Gastroesophageal sphincter (tissue), 4 donors: Measurements from ENCODE around the gene GZMA. TPM values are rescaled to one million over a fixed set of nuclear protein-coding genes. Genes with fewer than 3 reads are reported as not detected.

Source experiments
- ATAC-seq: fragments of 150-250 bp; one replicate; pipeline ENCODE4 v1.9.1; 2016; ENCODE audit warnings: mild to moderate bottlenecking, moderate library complexity
- H3K27ac ChIP-seq, 4 donors: fragments of 200-600 bp; sonication (generic) in 3 of 4; 1 replicate in 3 of 4; 2 replicates in 1 of 4; pipeline ENCODE4 v1.5.1; 2016 to 2019
- H3K27me3 ChIP-seq: fragments of 200-600 bp; sonication (generic); one replicate; pipeline ENCODE4 v1.5.1; 2019
- H3K36me3 ChIP-seq, 2 donors: fragments of 200-600 bp; sonication (generic); one replicate each; pipeline ENCODE4 v1.5.1; 2019; ENCODE audit warnings: control low read depth in 1 of 2
- H3K4me1 ChIP-seq, 3 donors: fragments of 200-600 bp; sonication (generic); 1 replicate in 2 of 3; 2 replicates in 1 of 3; pipeline ENCODE4 v1.5.1; 2016 to 2019; ENCODE audit warnings: control low read depth in 2 of 3
- H3K4me3 ChIP-seq, 2 donors: fragments of 200-600 bp; sonication (generic); one replicate each; pipeline ENCODE4 v1.5.1; 2019; ENCODE audit warnings: mild to moderate bottlenecking in 1 of 2, moderate library complexity in 1 of 2
- H3K9me3 ChIP-seq, 3 donors: fragments of 200-600 bp; sonication (generic); one replicate each; pipeline ENCODE4 v1.5.1; 2017 to 2019; ENCODE audit warnings: control low read depth in 2 of 3
- EP300 ChIP-seq: sonication (generic); formaldehyde crosslinking; IDR thresholded peaks from one replicate; pipeline ENCODE4 v1.6.1; 2017; ENCODE audit warnings: antibody characterized with exemption, mild to moderate bottlenecking
- POLR2A ChIP-seq, 2 donors: fragments of 450-650 bp; IDR thresholded peaks; one replicate each; pipeline ENCODE4 v1.6.1; 2017; ENCODE audit warnings: antibody characterized with exemption in 2 of 2, mild to moderate bottlenecking in 2 of 2, moderate library complexity in 1 of 2
- POLR2AphosphoS5 ChIP-seq: sonication (generic); formaldehyde crosslinking; IDR thresholded peaks from one replicate; pipeline ENCODE4 v1.6.1; 2017; ENCODE audit warnings: antibody characterized with exemption
- WGBS, 2 donors: methylation state at CpG; one replicate each; pipeline ENCODE4 v1.1.5; 2018; ENCODE audit warnings: low coverage in 1 of 2; 5-methylcytosine and 5-hydroxymethylcytosine counted together
- total RNA-seq, 4 donors: library from RNA; depleted of rRNA; stranded (reverse); fragments of >200 nt; gene quantifications; one replicate each; pipeline ENCODE4 v1.1.0, GENCODE V29; 2016
- TF ChIP-seq, protein P1 (sequence below), 4 experiments: fragments of 200-600 bp in 2 of 4; fragments of 450-650 bp in 2 of 4; sonication (generic) in 1 of 4; IDR thresholded peaks; one replicate each; pipeline ENCODE4 v1.5.1; 2017 to 2019; ENCODE audit warnings: antibody characterized with exemption in 4 of 4, mild to moderate bottlenecking in 2 of 4, moderate library complexity in 2 of 4

The GZMA gene
- total RNA-seq, 4 donors from 2014 or later: 3.5 TPM; not detected in 3

DNA sequence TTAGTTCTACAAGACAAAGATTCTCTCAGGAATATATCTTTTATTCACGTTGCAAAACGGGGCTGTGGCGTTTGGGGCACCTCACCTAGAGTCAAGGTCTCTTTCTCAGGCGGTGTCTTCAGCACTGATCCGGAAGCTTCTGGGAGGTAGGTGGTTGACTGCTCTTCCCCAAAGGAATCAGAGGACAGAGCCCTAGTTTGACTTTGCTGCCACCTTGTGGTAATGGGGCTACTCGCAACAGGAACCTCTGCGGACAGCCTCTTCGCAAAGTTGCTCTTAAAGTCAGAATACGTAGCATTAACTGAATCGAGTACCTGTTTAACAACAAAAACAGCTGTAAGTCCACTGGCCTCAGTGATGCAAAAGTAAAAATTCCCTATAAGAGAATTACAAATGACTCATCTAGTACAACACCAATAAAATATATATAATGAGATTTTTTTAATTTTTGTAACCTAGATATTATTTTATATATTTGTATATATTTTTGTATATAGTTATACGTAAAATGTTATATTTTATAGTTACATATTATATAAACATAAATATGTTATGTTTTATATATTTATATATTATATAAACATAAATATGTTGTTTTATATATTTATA, 44.2 kb downstream of the GZMA start:
- ATAC-seq: peak; percentile 79
- Histone ChIP-seq H3K36me3 (no peaks in the 10 kb centered on the region), H3K27me3 (peaks cover 23% of the 10 kb centered on the region), H3K27ac (no peak overlapping the region), H3K4me3 (no peak overlapping the region), H3K9me3 (no peaks in the 10 kb centered on the region), H3K4me1 (no peaks in the 10 kb centered on the region)
- 4 to 5% methylated on average over 5 to 8 of the region's 11 CpGs for WGBS, 2 donors
- TF ChIP-seq, protein P1, sequence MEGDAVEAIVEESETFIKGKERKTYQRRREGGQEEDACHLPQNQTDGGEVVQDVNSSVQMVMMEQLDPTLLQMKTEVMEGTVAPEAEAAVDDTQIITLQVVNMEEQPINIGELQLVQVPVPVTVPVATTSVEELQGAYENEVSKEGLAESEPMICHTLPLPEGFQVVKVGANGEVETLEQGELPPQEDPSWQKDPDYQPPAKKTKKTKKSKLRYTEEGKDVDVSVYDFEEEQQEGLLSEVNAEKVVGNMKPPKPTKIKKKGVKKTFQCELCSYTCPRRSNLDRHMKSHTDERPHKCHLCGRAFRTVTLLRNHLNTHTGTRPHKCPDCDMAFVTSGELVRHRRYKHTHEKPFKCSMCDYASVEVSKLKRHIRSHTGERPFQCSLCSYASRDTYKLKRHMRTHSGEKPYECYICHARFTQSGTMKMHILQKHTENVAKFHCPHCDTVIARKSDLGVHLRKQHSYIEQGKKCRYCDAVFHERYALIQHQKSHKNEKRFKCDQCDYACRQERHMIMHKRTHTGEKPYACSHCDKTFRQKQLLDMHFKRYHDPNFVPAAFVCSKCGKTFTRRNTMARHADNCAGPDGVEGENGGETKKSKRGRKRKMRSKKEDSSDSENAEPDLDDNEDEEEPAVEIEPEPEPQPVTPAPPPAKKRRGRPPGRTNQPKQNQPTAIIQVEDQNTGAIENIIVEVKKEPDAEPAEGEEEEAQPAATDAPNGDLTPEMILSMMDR (IDR thresholded peaks at IDR 0.05): peak; percentile 64 to 92 (median 78)
- TF ChIP-seq POLR2AphosphoS5: no peak

GRCh38 chr5:55149308-55149795, 46.9 kb downstream of the GZMA start:
- H3K27ac ChIP-seq: no peak overlapping the region
- TF ChIP-seq POLR2A (IDR thresholded peaks at IDR 0.05) (no peak), EP300 (no peak), POLR2AphosphoS5 (no peak)
- TF ChIP-seq, protein P1 (IDR thresholded peaks at IDR 0.05): no peak

GRCh38 chr5:55151923-55152842, 49.7 kb downstream of the GZMA start:
- no peaks in the 10 kb centered on the region for H3K36me3 ChIP-seq
- no peak overlapping the region for H3K4me3 ChIP-seq
- ATAC-seq: no peak
- H3K27me3 ChIP-seq: peaks cover 38% of the 10 kb centered on the region
- TF ChIP-seq POLR2A (IDR thresholded peaks at IDR 0.05): no peak
- no peak for TF ChIP-seq EP300
- no peak for TF ChIP-seq POLR2AphosphoS5
- TF ChIP-seq, protein P1 (IDR thresholded peaks at IDR 0.05): no peak
- H3K27ac ChIP-seq: no peak overlapping the region
- no peaks in the 10 kb centered on the region for H3K9me3 ChIP-seq
- 32 to 60% methylated on average over 3 to 5 of the region's 5 CpGs for whole genome bisulfite sequencing, 2 donors
- no peaks in the 10 kb centered on the region for H3K4me1 ChIP-seq

More at GRCh38 chr5:55149308-55149795, 46.9 kb downstream of the GZMA start:
- no peaks in the 10 kb centered on the region for H3K4me1 ChIP-seq
- no peak for ATAC-seq
- 40 to 59% methylated on average over 2 of the region's 2 CpGs for WGBS, 2 donors
- H3K36me3 ChIP-seq: no peaks in the 10 kb centered on the region
- peaks cover 37% of the 10 kb centered on the region for H3K27me3 ChIP-seq
- no peaks in the 10 kb centered on the region for H3K9me3 ChIP-seq
- H3K4me3 ChIP-seq: no peak overlapping the region

- ATAC-seq: no peak
- no peaks in the 10 kb centered on the region for H3K9me3 ChIP-seq
- H3K4me1 ChIP-seq: peaks cover 0 to 5% (median 0%) of the 10 kb centered on the region in 3 donors
- H3K4me3 ChIP-seq: no peak overlapping the region
- WGBS, 2 donors: 5 to 18% methylated on average over 3 of the region's 3 CpGs
- peaks cover 30% of the 10 kb centered on the region for H3K27me3 ChIP-seq
- no peaks in the 10 kb centered on the region for H3K36me3 ChIP-seq
- TF ChIP-seq POLR2AphosphoS5: no peak
- no peak for TF ChIP-seq POLR2A (IDR thresholded peaks at IDR 0.05)
- no peak for TF ChIP-seq EP300
- TF ChIP-seq, protein P1 (IDR thresholded peaks at IDR 0.05): no peak
- H3K27ac ChIP-seq: no peak overlapping the region
These were observed 52.4 kb downstream of the GZMA start for GRCh38 chr5:55154873-55155272.

Other genes starting within 250 kb of the GZMA start
- gene ESM1, start 117.1 kb upstream of the GZMA start, total RNA-seq: under 1 TPM in 1 of 4 donors, not detected in 3; 0.13 TPM
- 1 to 10 TPM in 2 of 4 donors, under 1 TPM in 1, not detected in 1; 0.19 to 2.6 (median 1.8) TPM for gene GZMK, start 78.4 kb upstream of the GZMA start, total RNA-seq
- 10 to 100 TPM in 3 of 4 donors, 1 to 10 TPM in 1; 9.2 to 32.7 (median 11.5) TPM for gene GPX8, start 57.5 kb downstream of the GZMA start, total RNA-seq
- not detected for gene CDC20B, start 70.5 kb downstream of the GZMA start, total RNA-seq
- gene MCIDAS, start 124.7 kb downstream of the GZMA start, total RNA-seq: not detected
- gene CCNO, start 131.0 kb downstream of the GZMA start, total RNA-seq: not detected
- 10 to 100 TPM; 31.8 to 43.3 (median 35.9) TPM for gene DHX29, start 205.0 kb downstream of the GZMA start, total RNA-seq
- 10 to 100 TPM; 55.7 to 93.2 (median 61.5) TPM for gene MTREX, start 205.3 kb downstream of the GZMA start, total RNA-seq